CD14-positive monocyte (primary cell): Measurements from ENCODE around the gene ANTKMT. TPM values are rescaled to one million over a fixed set of nuclear protein-coding genes. Genes with fewer than 3 reads are reported as not detected.
A peak's percentile ranks its signal among the peaks of the same experiment; 100 is the strongest.

Experiments
- DNase-seq, 3 donors: peaks; one replicate each; pipeline ENCODE4 v3.0.0-alpha.2; 2011 to 2022
- H2AFZ ChIP-seq: 2 replicates; pipeline ENCODE4 v1.6.0; 2012; ENCODE audit warnings: mild to moderate bottlenecking, low read depth, low read length, inconsistent platforms; ENCODE audit not compliant: insufficient read depth, poor library complexity, severe bottlenecking
- H3K27ac ChIP-seq, 2 donors: 1 replicate in 1 of 2; 2 replicates in 1 of 2; pipeline ENCODE4 v1.5.1; 2012 to 2013; ENCODE audit warnings: low read length in 2 of 2, control low read depth in 1 of 2, inconsistent platforms in 1 of 2, low read depth in 1 of 2, mild to moderate bottlenecking in 1 of 2
- H3K27me3 ChIP-seq, 2 donors: one replicate each; pipeline versions ENCODE4 v1.6.0 to v1.6.1; 2011 to 2013; ENCODE audit warnings: low read length in 2 of 2; ENCODE audit not compliant: control insufficient read depth in 2 of 2, insufficient read depth in 2 of 2
- H3K36me3 ChIP-seq, 2 donors: replicated peaks in 1 of 2; 1 replicate in 1 of 2; 2 replicates in 1 of 2; pipeline versions ENCODE4 v1.5.1 to v1.6.1; 2012 to 2013; ENCODE audit warnings: low read length in 2 of 2, control low read depth in 1 of 2, inconsistent platforms in 1 of 2, mild to moderate bottlenecking in 1 of 2; ENCODE audit not compliant: insufficient read depth in 2 of 2, control insufficient read depth in 1 of 2
- H3K4me1 ChIP-seq, 2 donors: 1 replicate in 1 of 2; 2 replicates in 1 of 2; pipeline versions ENCODE4 v1.5.1 to v1.6.1; 2012 to 2013; ENCODE audit warnings: low read length in 2 of 2, control low read depth in 1 of 2, inconsistent platforms in 1 of 2, mild to moderate bottlenecking in 1 of 2, moderate library complexity in 1 of 2; ENCODE audit not compliant: insufficient read depth in 2 of 2, control insufficient read depth in 1 of 2
- H3K4me2 ChIP-seq: replicated peaks from 2 replicates; pipeline ENCODE3; 2012; ENCODE audit warnings: low read length, moderate library complexity, mild to moderate bottlenecking; ENCODE audit not compliant: poor library complexity, severe bottlenecking; ENCODE audit errors: extremely low read depth
- H3K4me3 ChIP-seq, 3 experiments: fragments of 200-600 bp in 1 of 3; sonication (generic) in 1 of 3; replicated peaks in 1 of 3; 1 replicate in 2 of 3; 2 replicates in 1 of 3; pipeline ENCODE4 v1.5.1; 2011 to 2013; ENCODE audit warnings: low read length in 3 of 3, mild to moderate bottlenecking in 3 of 3, control low read depth in 2 of 3, low read depth in 2 of 3, inconsistent platforms in 1 of 3, moderate library complexity in 1 of 3
- H3K79me2 ChIP-seq: 2 replicates; pipeline ENCODE4 v1.6.0; 2012; ENCODE audit warnings: mild to moderate bottlenecking, control low read depth, inconsistent platforms, low read length, moderate library complexity; ENCODE audit not compliant: insufficient read depth
- H3K9ac ChIP-seq: 2 replicates; pipeline ENCODE4 v1.6.0; 2017; ENCODE audit warnings: low read length, mild to moderate bottlenecking; ENCODE audit not compliant: insufficient read depth, poor library complexity, severe bottlenecking
- H3K9me3 ChIP-seq, 2 donors: replicated peaks in 1 of 2; 1 replicate in 1 of 2; 2 replicates in 1 of 2; pipeline versions ENCODE4 v1.5.1 to v1.6.1; 2012 to 2013; ENCODE audit warnings: low read length in 2 of 2, control low read depth in 1 of 2; ENCODE audit not compliant: control insufficient read depth in 1 of 2, insufficient read depth in 1 of 2
- H4K20me1 ChIP-seq: 2 replicates; pipeline ENCODE4 v1.6.0; 2012; ENCODE audit warnings: mild to moderate bottlenecking, low read length, control low read depth, moderate library complexity; ENCODE audit not compliant: insufficient read depth
- H3K27ac Mint-ChIP-seq, 7 donors: one replicate each; pipeline ENCODE4 v1.8.0; 2020; ENCODE audit warnings: mild to moderate bottlenecking in 7 of 7, mixed read lengths in 7 of 7, moderate library complexity in 6 of 7, inconsistent platforms in 2 of 7
- H3K27me3 Mint-ChIP-seq, 3 donors: one replicate each; pipeline ENCODE4 v1.8.0; 2021 to 2022; ENCODE audit warnings: low read depth in 3 of 3, mild to moderate bottlenecking in 3 of 3, mixed read lengths in 3 of 3, moderate library complexity in 3 of 3, inconsistent platforms in 1 of 3
- H3K36me3 Mint-ChIP-seq, 2 donors: one replicate each; pipeline ENCODE4 v1.8.0; 2020; ENCODE audit warnings: mixed read lengths in 2 of 2, inconsistent platforms in 1 of 2, mild to moderate bottlenecking in 1 of 2
- H3K4me1 Mint-ChIP-seq: one replicate; pipeline ENCODE4 v1.8.0; 2020; ENCODE audit warnings: mild to moderate bottlenecking, mixed read lengths
- H3K4me3 Mint-ChIP-seq, 2 donors: one replicate each; pipeline ENCODE4 v1.8.0; 2020; ENCODE audit warnings: mild to moderate bottlenecking in 2 of 2, mixed read lengths in 2 of 2, moderate library complexity in 1 of 2
- H3K9me3 Mint-ChIP-seq, 7 donors: one replicate each; pipeline ENCODE4 v1.8.0; 2020 to 2022; ENCODE audit warnings: mixed read lengths in 7 of 7, mild to moderate bottlenecking in 6 of 7, moderate library complexity in 6 of 7, inconsistent platforms in 2 of 7
- CTCF ChIP-seq: fragments of 200-600 bp; IDR thresholded peaks from one replicate; pipeline ENCODE4 v1.8.0; 2022; ENCODE audit warnings: antibody characterized with exemption, mild to moderate bottlenecking
- WGBS: methylation state at CpG from one replicate; pipeline ENCODE4 v1.1.5; 2013; ENCODE audit warnings: missing lambda C conversion rate; ENCODE audit not compliant: insufficient coverage; 5-methylcytosine and 5-hydroxymethylcytosine counted together
- intact Hi-C, 2 donors: fragments of 100-400 bp; cut with micrococcal nuclease; formaldehyde crosslinking; loops; one replicate each; pipeline versions ENCODE4 v1.15.0 to v1.15.1; 2023
- polyA plus RNA-seq, 3 donors: library from polyadenylated mRNA; depleted of rRNA in 1 of 3; unstranded in 2 of 3; stranded (reverse) in 1 of 3; fragments of 300-500 nt in 2 of 3; fragments of >200 nt in 1 of 3; fragmentation: Illumina TruSeq in 2 of 3; gene quantifications; 1 replicate in 2 of 3; 2 replicates in 1 of 3; pipeline ENCODE4 v1.2.3, GENCODE V29; 2012 to 2021

The ANTKMT gene
- polyA plus RNA-seq, 3 donors: 21.5 to 56.3 (median 34.4) TPM

DNA sequence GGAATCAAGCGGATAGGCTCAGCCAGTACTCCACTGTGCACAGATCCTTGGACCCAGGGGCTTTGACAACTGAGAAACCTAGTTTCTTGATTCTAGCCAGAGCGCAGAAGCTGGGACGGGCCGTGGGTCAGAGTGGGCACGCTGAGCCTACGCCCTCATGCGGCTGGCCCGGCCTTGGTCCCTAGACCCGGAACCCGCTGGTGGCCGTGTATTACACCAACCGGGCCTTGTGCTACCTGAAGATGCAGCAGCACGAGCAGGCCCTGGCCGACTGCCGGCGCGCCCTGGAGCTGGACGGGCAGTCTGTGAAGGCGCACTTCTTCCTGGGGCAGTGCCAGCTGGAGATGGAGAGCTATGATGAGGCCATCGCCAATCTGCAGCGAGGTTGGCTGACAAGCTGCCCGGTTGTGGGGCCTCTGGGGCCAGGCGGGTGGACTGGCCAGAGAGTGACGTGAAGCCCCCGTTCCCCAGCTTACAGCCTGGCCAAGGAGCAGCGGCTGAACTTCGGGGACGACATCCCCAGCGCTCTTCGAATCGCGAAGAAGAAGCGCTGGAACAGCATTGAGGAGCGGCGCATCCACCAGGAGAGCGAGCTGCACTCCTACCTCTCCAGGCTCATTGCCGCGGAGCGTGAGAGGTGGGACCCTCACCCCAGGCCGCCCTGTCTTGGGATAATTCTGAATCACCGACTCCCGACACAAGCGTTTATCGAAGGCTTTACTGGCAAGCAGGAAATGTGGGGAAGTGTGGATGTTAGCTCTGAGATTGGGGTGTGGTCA, 39.8 kb upstream of the ANTKMT start:
- Mint-ChIP-seq H3K4me1 (peaks cover 26% of the 10 kb centered on the region), H3K36me3 (peaks cover 17 to 23% of the 10 kb centered on the region in 2 donors), H3K9me3 (no peaks in the 10 kb centered on the region), H3K4me3 (peak overlapping the region; percentile 74 to 76), H3K27me3 (peaks cover 10 to 20% (median 10%) of the 10 kb centered on the region in 3 donors), H3K27ac (peak overlapping the region in 5 of 7 donors; percentile 20 to 73 (median 50))
- Histone ChIP-seq H3K9me3 (no peaks in the 10 kb centered on the region), H3K9ac (peak overlapping the region; percentile 78), H3K4me2 (peak overlapping the region; percentile 95), H3K4me1 (peaks cover 38 to 63% of the 10 kb centered on the region in 2 donors), H2AFZ (peak overlapping the region; percentile 79), H3K4me3 (peak overlapping the region; percentile 58 to 82 (median 76)), H3K79me2 (peaks cover 33% of the 10 kb centered on the region), H3K27ac (peak overlapping the region; percentile 52 to 74), H4K20me1 (peaks cover 32% of the 10 kb centered on the region), H3K36me3 (peaks cover 10 to 20% of the 10 kb centered on the region in 2 donors), H3K27me3 (peaks cover 2 to 15% of the 10 kb centered on the region in 2 donors)
- 46% methylated on average over 36 of the region's 44 CpGs for WGBS
- TF ChIP-seq CTCF: peak; percentile 22
- intact Hi-C loops: loop anchor here (5.0 kb wide), 2 partner anchors 44 to 94 kb away; partner anchors contain the start of gene METTL26 (in 1 of the 2)
- peak; percentile 20 to 46 (median 30) for DNase-seq

GRCh38 chr16:681746-682427, 39.1 kb upstream of the ANTKMT start:
- peaks cover 38 to 63% of the 10 kb centered on the region in 2 donors for H3K4me1 ChIP-seq
- H3K9ac ChIP-seq: no peak overlapping the region
- peaks cover 13 to 20% of the 10 kb centered on the region in 2 donors for H3K36me3 ChIP-seq
- Mint-ChIP-seq H3K36me3 (peaks cover 18 to 29% of the 10 kb centered on the region in 2 donors), H3K9me3 (no peaks in the 10 kb centered on the region), H3K27me3 (peaks cover 2 to 12% (median 4%) of the 10 kb centered on the region in 3 donors), H3K4me3 (peak overlapping the region in 1 of 2 donors; percentile 31), H3K27ac (peak overlapping the region in 2 of 7 donors; percentile 19 to 57), H3K4me1 (peaks cover 26% of the 10 kb centered on the region)
- peaks cover 33% of the 10 kb centered on the region for H3K79me2 ChIP-seq
- no peak overlapping the region for H2AFZ ChIP-seq
- peak in 1 of 3 donors; percentile 9 for DNase-seq
- peaks cover 0 to 8% of the 10 kb centered on the region in 2 donors for H3K27me3 ChIP-seq
- TF ChIP-seq CTCF: no peak
- intact Hi-C loops: loop anchor here (5.0 kb wide), 2 partner anchors 45 to 95 kb away; partner anchors contain the start of gene METTL26 (in 1 of the 2)
- no peak overlapping the region for H3K27ac ChIP-seq
- 94% methylated on average over 15 of the region's 28 CpGs for WGBS
- H3K4me3 ChIP-seq: peak overlapping the region in 1 of 3 experiments; percentile 82
- H3K4me2 ChIP-seq: peak overlapping the region; percentile 95
- H3K9me3 ChIP-seq: no peaks in the 10 kb centered on the region
- H4K20me1 ChIP-seq: peaks cover 32% of the 10 kb centered on the region
